Measurements from ENCODE around the gene TMEM163.

The TMEM163 gene

GRCh38 chr2:134465228-134466105 lies 253.3 kb downstream of the TMEM163 start:
- no peak overlapping the region for H2BK120ac ChIP-seq (ENCODE audit: low read depth, low read length)
- no peak overlapping the region for H3K56ac ChIP-seq (ENCODE audit: low read length)
- H2BK15ac ChIP-seq (replicated peaks; ENCODE audit: low read depth), result no peak overlapping the region
- H3K79me2 ChIP-seq (ENCODE audit: control insufficient read depth, insufficient read depth, low read length), result no peaks in the 10 kb centered on the region
- no peak overlapping the region for H3K4me2 ChIP-seq (ENCODE audit: low read length)
- H4K5ac ChIP-seq (ENCODE audit: low read length), result no peak overlapping the region
- H3K9ac ChIP-seq (ENCODE audit: low read length), result no peak overlapping the region
- no peak overlapping the region for H3K23ac ChIP-seq (ENCODE audit: low read length)
- H2AK5ac ChIP-seq (ENCODE audit: low read length), result no peak overlapping the region
- no peak overlapping the region for H3K18ac ChIP-seq (ENCODE audit: low read length)
- no peaks in the 10 kb centered on the region for H3K4me1 ChIP-seq (ENCODE audit: control insufficient read depth, low read depth, low read length)
- no peak overlapping the region for H3K27ac ChIP-seq (ENCODE audit: low read depth, low read length)
- DNase-seq, result no peak
- no CpG with 5 or more reads among the region's 6 CpGs for WGBS (ENCODE audit: extremely low coverage, insufficient coverage, low lambda C conversion rate)
- H3K4ac ChIP-seq (ENCODE audit: low read depth, low read length), result no peak overlapping the region
- H3K79me1 ChIP-seq (ENCODE audit: low read length), result no peaks in the 10 kb centered on the region
- H3K27me3 ChIP-seq (ENCODE audit: insufficient read depth, low read length, poor library complexity), result no peaks in the 10 kb centered on the region
- H2BK5ac ChIP-seq (ENCODE audit: low read length), result no peak overlapping the region
- no peaks in the 10 kb centered on the region for H3K36me3 ChIP-seq (ENCODE audit: control insufficient read depth, insufficient read depth, low read length)
- no peak overlapping the region for H3K4me3 ChIP-seq (ENCODE audit: low read length)
- no peak overlapping the region for H4K8ac ChIP-seq (ENCODE audit: low read depth, low read length)

DNA sequence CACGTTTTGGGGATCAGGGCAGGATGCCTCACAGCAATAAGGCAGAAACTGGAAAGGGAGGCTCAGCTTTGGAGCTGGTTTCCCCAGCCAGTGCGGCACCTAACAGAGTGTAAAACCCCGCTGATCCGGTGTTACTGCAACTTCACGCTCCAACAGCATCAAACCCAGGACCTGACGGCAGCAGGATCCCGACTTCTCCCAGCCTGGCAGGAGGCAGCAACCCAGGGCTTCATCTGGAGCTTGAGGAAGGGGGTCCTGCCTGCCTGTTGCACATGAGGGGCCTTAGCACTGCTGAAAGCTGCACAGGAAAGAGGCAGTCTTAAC lies 255.1 kb downstream of the TMEM163 start:
- Histone ChIP-seq H3K27ac (ENCODE audit: low read depth, low read length) (no peak overlapping the region), H2BK5ac (ENCODE audit: low read length) (no peak overlapping the region), H3K18ac (ENCODE audit: low read length) (no peak overlapping the region), H3K36me3 (ENCODE audit: control insufficient read depth, insufficient read depth, low read length) (no peaks in the 10 kb centered on the region), H2BK15ac (replicated peaks; ENCODE audit: low read depth) (no peak overlapping the region), H3K4me2 (ENCODE audit: low read length) (no peak overlapping the region), H3K56ac (ENCODE audit: low read length) (no peak overlapping the region), H2AK5ac (ENCODE audit: low read length) (no peak overlapping the region), H3K23ac (ENCODE audit: low read length) (no peak overlapping the region), H3K4me1 (ENCODE audit: control insufficient read depth, low read depth, low read length) (no peaks in the 10 kb centered on the region), H3K4me3 (ENCODE audit: low read length) (no peak overlapping the region), H3K9ac (ENCODE audit: low read length) (no peak overlapping the region), H3K79me1 (ENCODE audit: low read length) (no peaks in the 10 kb centered on the region), H4K5ac (ENCODE audit: low read length) (no peak overlapping the region), H3K4ac (ENCODE audit: low read depth, low read length) (no peak overlapping the region), H4K8ac (ENCODE audit: low read depth, low read length) (no peak overlapping the region), H3K27me3 (ENCODE audit: insufficient read depth, low read length, poor library complexity) (no peaks in the 10 kb centered on the region), H2BK120ac (ENCODE audit: low read depth, low read length) (no peak overlapping the region), H3K79me2 (ENCODE audit: control insufficient read depth, insufficient read depth, low read length) (no peaks in the 10 kb centered on the region)
- no peak for DNase-seq
- no CpG with 5 or more reads among the region's 7 CpGs for WGBS (ENCODE audit: extremely low coverage, insufficient coverage, low lambda C conversion rate)

DNA sequence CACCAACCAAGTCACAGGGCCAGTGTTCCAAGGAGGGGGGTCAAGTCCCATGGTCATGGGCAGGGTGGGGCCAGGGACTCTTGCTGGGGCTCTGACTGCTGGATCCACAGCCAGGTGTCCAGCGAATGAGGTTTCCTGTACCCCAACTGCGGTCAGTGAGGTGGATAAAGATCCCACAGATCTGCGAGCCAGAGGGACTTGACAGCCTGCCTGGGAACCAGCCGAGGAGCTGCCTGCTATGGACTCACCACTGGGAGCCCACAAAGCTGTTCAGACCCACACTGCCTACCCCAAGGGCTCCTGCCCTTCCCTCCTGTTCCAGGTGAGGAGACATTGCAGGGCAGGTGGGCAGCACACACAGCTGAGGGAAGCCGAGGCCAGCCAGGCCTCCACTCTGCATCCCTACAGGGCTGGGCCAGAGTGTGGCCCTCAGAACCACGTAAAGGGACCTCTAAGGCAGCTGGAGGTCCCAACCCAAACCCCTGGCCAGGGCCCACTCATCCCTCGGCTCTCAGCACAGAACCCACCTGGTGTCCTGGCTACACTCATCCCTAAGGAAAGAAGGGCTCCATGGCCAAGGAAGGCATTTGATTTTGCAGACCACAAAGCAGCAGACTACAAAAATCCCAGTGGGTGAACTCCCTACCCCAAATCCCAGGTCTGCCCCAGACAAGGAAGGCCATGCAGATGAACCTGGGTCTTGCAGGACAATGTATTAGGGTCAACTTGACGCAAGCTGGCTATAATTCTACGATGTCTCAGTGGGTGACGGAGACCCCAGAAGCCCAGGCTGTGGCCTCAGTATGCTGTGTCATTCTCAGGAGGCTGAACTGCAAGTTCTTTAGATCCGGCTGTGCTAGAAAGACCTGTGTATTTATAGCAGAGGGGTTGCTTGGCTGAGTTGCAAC lies 255.8 kb downstream of the TMEM163 start:
- Histone ChIP-seq H3K36me3 (ENCODE audit: control insufficient read depth, insufficient read depth, low read length) (no peaks in the 10 kb centered on the region), H2BK15ac (replicated peaks; ENCODE audit: low read depth) (no peak overlapping the region), H2AK5ac (ENCODE audit: low read length) (no peak overlapping the region), H3K23ac (ENCODE audit: low read length) (no peak overlapping the region), H3K4me2 (ENCODE audit: low read length) (no peak overlapping the region), H4K5ac (ENCODE audit: low read length) (no peak overlapping the region), H2BK120ac (ENCODE audit: low read depth, low read length) (no peak overlapping the region), H3K79me2 (ENCODE audit: control insufficient read depth, insufficient read depth, low read length) (no peaks in the 10 kb centered on the region), H3K27me3 (ENCODE audit: insufficient read depth, low read length, poor library complexity) (no peaks in the 10 kb centered on the region), H3K4me3 (ENCODE audit: low read length) (no peak overlapping the region), H3K27ac (ENCODE audit: low read depth, low read length) (no peak overlapping the region), H3K9ac (ENCODE audit: low read length) (no peak overlapping the region), H3K4ac (ENCODE audit: low read depth, low read length) (no peak overlapping the region), H4K8ac (ENCODE audit: low read depth, low read length) (no peak overlapping the region), H3K79me1 (ENCODE audit: low read length) (no peaks in the 10 kb centered on the region), H2BK5ac (ENCODE audit: low read length) (no peak overlapping the region), H3K18ac (ENCODE audit: low read length) (no peak overlapping the region), H3K56ac (ENCODE audit: low read length) (no peak overlapping the region), H3K4me1 (ENCODE audit: control insufficient read depth, low read depth, low read length) (no peaks in the 10 kb centered on the region)
- no peak for DNase-seq
- WGBS (ENCODE audit: extremely low coverage, insufficient coverage, low lambda C conversion rate), result no CpG with 5 or more reads among the region's 11 CpGs

DNA sequence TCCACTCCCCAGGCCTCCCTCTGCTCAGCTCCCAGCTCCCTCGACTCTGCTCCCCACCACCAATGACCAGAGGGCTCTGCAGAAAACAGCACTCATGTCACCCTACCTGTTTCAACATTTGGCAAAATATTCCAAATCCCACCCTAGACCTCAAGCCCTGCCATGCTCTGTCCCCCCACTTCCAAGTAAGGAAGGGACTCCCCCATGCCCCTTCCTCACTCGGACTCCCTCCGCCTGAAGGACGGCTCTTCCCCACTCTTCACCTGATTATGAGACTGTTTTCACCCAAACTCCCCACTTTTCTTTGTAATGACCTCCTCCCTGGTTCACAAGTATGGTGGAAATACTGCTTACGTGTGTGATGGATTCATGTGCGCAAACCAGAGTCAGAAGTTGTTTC lies 256.5 kb downstream of the TMEM163 start:
- Histone ChIP-seq H2BK5ac (ENCODE audit: low read length) (no peak overlapping the region), H2BK15ac (replicated peaks; ENCODE audit: low read depth) (no peak overlapping the region), H4K5ac (ENCODE audit: low read length) (no peak overlapping the region), H3K4me3 (ENCODE audit: low read length) (no peak overlapping the region), H2BK120ac (ENCODE audit: low read depth, low read length) (no peak overlapping the region), H3K27ac (ENCODE audit: low read depth, low read length) (no peak overlapping the region), H3K4me1 (ENCODE audit: control insufficient read depth, low read depth, low read length) (no peaks in the 10 kb centered on the region), H3K36me3 (ENCODE audit: control insufficient read depth, insufficient read depth, low read length) (no peaks in the 10 kb centered on the region), H2AK5ac (ENCODE audit: low read length) (no peak overlapping the region), H3K4me2 (ENCODE audit: low read length) (no peak overlapping the region), H3K23ac (ENCODE audit: low read length) (no peak overlapping the region), H3K56ac (ENCODE audit: low read length) (no peak overlapping the region), H3K27me3 (ENCODE audit: insufficient read depth, low read length, poor library complexity) (no peaks in the 10 kb centered on the region), H4K8ac (ENCODE audit: low read depth, low read length) (no peak overlapping the region), H3K79me1 (ENCODE audit: low read length) (no peaks in the 10 kb centered on the region), H3K18ac (ENCODE audit: low read length) (no peak overlapping the region), H3K9ac (ENCODE audit: low read length) (no peak overlapping the region), H3K4ac (ENCODE audit: low read depth, low read length) (no peak overlapping the region), H3K79me2 (ENCODE audit: control insufficient read depth, insufficient read depth, low read length) (no peaks in the 10 kb centered on the region)
- WGBS (ENCODE audit: extremely low coverage, insufficient coverage, low lambda C conversion rate), result no CpG with 5 or more reads among the region's 6 CpGs
- no peak for DNase-seq

DNA sequence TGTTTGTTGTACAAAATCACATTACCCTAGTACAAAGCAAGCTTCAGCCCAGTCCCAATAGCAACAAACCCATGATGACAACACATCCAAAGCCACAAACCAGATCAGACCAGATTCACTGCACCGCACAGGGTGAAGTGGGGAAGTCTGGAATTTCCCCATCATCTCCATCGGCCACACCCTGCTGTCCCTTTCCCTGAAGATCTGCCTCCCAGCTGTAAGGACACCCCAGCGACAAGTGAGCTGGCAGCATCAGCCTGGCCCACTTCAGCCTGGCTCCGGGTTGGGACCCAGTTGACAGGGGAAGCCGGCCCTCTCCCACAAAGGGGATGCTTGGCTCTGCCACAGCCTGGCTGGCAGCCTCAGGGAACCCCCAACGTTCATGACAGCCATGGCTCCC lies 257.3 kb downstream of the TMEM163 start:
- H2BK5ac ChIP-seq (ENCODE audit: low read length), result no peak overlapping the region
- no CpG with 5 or more reads among the region's 6 CpGs for whole genome bisulfite sequencing (ENCODE audit: extremely low coverage, insufficient coverage, low lambda C conversion rate)

More for the DNA sequence above, 257.3 kb downstream of the TMEM163 start:
- Histone ChIP-seq H2AK5ac (ENCODE audit: low read length) (no peak overlapping the region), H2BK120ac (ENCODE audit: low read depth, low read length) (no peak overlapping the region), H3K79me2 (ENCODE audit: control insufficient read depth, insufficient read depth, low read length) (no peaks in the 10 kb centered on the region), H3K27ac (ENCODE audit: low read depth, low read length) (no peak overlapping the region), H3K9ac (ENCODE audit: low read length) (no peak overlapping the region), H4K5ac (ENCODE audit: low read length) (no peak overlapping the region), H3K4me2 (ENCODE audit: low read length) (no peak overlapping the region), H3K36me3 (ENCODE audit: control insufficient read depth, insufficient read depth, low read length) (no peaks in the 10 kb centered on the region), H3K23ac (ENCODE audit: low read length) (no peak overlapping the region), H2BK15ac (replicated peaks; ENCODE audit: low read depth) (no peak overlapping the region), H3K4me3 (ENCODE audit: low read length) (no peak overlapping the region), H3K4ac (ENCODE audit: low read depth, low read length) (no peak overlapping the region), H4K8ac (ENCODE audit: low read depth, low read length) (no peak overlapping the region), H3K79me1 (ENCODE audit: low read length) (no peaks in the 10 kb centered on the region), H3K27me3 (ENCODE audit: insufficient read depth, low read length, poor library complexity) (no peaks in the 10 kb centered on the region), H3K18ac (ENCODE audit: low read length) (no peak overlapping the region), H3K56ac (ENCODE audit: low read length) (no peak overlapping the region), H3K4me1 (ENCODE audit: control insufficient read depth, low read depth, low read length) (no peaks in the 10 kb centered on the region)
- no peak for DNase-seq

Measured in mesendoderm (in vitro differentiated cells).